ENCODE results near the gene KANSL1. TPM values are rescaled to one million over a fixed set of nuclear protein-coding genes. Genes with fewer than 3 reads are reported as not detected.
"Not testable (repeated sequence)": the region's sequence is repeated elsewhere in the genome, so short reads cannot be mapped to it uniquely, and the experiment has no call there.

Gene KANSL1
- total RNA-seq, 2 experiments from 2014 or later = 59.3 to 59.6 TPM

DNA sequence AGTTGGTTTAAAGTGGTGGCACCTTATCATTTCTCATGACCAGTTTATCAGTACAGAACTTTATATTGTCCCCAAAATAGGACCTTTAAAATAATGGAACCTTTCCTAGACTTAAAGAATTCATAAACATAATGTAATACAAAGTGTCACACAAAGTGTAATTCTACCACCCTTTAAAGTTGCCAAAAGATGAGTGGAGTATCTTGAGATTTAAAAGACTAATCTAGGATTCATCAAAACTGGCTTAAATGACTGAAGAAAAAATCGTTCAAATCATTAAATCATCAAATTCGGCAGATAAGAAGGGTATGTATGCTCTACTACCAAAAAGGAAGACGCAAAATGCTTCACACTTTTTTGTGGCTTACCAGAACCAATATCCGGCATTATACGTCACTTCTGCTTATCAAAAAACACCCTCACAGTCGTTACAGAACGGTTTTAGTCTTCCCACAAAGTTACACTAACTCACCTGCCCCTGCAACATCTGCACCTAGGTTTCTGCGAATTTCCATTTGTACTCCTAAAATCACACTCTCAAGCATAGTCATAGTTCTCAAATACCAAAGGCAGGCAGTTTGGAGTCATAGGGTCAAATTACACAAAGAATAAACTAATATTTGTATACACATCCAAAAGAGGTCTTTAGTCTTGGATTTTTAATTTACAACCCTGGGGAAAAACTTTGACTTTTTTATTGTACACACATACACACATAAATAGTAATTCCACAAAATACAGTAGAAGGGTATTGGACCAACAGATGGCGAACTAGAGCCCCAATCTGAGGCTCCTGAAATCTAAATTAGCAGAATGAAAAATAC is 1.4 kb upstream of the KANSL1 start:
- CTCF ChIA-PET = interaction anchor here (0.9 to 2.3 kb wide), 9 partner anchors 14 to 138 kb away, joined by 3 to 31 read pairs (median 5); no protein-coding TSS in a partner anchor
- POLR2A ChIA-PET = interaction anchor here (1.8 to 2.0 kb wide), 2 partner anchors 17 to 37 kb away, joined by 6 to 16 read pairs; no protein-coding TSS in a partner anchor

DNA sequence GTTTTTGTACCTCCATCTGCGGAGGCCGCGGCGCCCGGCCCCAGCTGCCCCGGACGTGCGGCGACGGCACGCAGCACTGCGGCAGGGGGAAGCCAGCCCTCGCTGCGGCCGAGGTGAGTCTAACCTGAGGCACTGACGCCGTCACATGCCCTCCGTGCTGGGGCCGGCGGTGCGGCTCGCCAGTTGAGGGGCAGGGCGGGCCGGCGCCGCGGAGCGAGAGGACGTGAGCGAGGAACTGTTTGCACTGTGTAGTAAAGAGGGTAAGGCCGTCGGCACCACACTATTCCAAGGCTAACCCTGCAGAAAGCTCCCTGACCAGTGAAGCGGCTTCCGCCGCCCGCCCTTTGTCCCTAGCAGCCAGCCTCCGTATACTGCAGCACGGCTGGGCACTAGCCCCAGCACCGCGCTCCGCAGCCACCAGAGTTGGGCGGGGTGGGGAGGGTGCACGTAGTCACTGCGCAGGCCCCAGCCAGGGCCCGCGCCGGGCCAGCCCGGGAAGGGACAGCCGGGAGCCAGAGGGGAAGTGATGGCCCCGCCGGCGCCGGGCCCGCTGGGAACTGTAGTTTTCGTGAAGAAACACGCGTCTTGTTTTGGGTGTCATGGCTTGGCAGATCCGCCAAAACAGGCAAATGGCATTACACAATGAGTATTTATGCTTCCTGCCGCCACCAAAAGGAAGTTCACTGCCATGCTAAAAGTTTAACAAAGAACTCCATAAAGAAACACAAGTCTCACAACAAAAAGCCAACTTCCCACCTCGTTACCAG is 580 bp upstream of the KANSL1 start:
- ChIA-PET POLR2A (interaction anchor here (0.9 to 2.0 kb wide), 7 partner anchors 14 to 142 kb away, joined by 4 to 16 read pairs (median 6); no protein-coding TSS in a partner anchor), CTCF (interaction anchor here (0.8 to 2.3 kb wide), 18 partner anchors 9 to 156 kb away, joined by 3 to 31 read pairs (median 5); no protein-coding TSS in a partner anchor)

DNA sequence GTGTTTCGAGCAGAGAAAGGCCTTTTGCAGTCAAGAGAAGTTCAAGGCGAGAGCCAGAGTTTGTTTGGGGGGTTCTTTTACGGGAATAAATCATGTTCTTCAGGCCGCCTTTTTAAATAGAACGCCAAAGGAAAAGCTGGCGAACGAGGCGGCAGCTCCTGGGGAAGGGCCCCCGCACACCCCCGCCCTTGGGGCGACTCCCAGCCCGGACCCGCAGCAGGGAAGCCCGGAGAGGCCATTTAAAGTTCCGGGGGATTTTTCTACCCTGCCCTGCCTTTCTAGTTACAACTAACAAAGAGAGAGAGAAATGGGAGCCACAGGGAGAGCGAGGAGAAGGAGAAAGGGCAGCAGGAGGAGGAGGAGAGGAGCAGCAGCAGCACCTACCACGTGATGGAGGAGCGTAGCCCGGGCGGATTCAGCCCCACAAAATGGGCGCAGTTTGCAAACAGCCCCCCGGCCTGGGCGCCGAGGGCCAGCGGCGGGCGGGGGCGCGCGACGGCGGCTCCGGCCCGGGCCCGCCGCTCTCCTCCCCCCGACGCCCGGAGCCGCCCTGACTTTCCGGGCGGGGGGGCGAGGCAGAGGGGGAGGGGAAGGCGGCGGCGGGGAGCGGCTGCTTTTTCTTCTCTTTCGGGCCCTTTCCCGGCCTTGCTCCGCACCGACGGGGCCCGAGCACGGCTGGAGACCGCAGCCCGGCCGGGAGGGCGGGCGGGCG is 634 bp downstream of the KANSL1 start:
- POLR2A ChIA-PET = interaction anchor here (0.5 to 2.0 kb wide), 17 partner anchors 13 to 262 kb away, joined by 3 to 16 read pairs (median 4); no protein-coding TSS in a partner anchor
- CTCF ChIA-PET = interaction anchor here (0.6 to 2.3 kb wide), 29 partner anchors 8 to 154 kb away, joined by 3 to 31 read pairs (median 4); no protein-coding TSS in a partner anchor

DNA sequence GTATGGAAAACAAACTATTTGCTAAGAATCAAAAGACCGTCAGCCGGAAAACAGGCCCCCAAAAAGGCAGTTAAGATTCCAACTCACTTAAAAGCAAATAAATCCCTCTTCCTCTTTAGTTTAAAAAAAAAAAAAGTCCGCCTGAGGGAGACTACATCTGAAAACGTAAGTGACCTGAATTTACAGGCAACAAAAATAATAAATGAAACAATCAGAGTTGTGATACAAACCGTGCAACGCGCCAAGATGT is 1.1 kb downstream of the KANSL1 start:
- ChIA-PET CTCF (interaction anchor here (1.4 to 2.3 kb wide), 3 partner anchors 13 to 87 kb away, joined by 3 to 31 read pairs (median 6); no protein-coding TSS in a partner anchor), POLR2A (interaction anchor here (0.5 to 0.6 kb wide), 2 partner anchors 31 to 88 kb away, joined by 3 read pairs; no protein-coding TSS in a partner anchor)

- CTCF ChIA-PET = interaction anchor here (1.4 to 2.3 kb wide), 3 partner anchors 12 to 86 kb away, joined by 3 to 31 read pairs (median 6); no protein-coding TSS in a partner anchor
Observed at GRCh38 chr17:46191322-46192188, 1.7 kb downstream of the KANSL1 start.

DNA sequence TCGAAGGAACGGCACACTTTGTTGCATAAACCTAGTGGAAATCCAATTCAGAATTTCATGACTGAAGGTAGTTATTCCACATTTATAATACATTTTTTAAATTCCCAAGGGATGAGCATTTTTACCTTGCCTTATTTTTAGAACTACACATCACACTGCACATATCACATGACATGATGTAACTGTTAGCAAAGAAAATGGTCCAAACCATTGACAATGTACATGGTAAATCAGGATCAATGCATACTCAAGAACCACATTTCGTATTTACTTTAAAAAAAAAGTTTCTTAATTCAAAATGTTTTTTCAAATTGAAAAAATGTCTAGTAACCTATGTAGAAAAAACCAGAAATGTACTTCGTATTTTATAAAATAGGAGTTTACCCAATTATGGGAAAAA is 2.5 kb downstream of the KANSL1 start:
- CTCF ChIA-PET = no interaction called here
- POLR2A ChIA-PET = no interaction called here

More at GRCh38 chr17:46191322-46192188, 1.7 kb downstream of the KANSL1 start:
- POLR2A ChIA-PET = interaction anchor here (0.5 to 0.6 kb wide), 3 partner anchors 30 to 89 kb away, joined by 3 read pairs; no protein-coding TSS in a partner anchor

DNA sequence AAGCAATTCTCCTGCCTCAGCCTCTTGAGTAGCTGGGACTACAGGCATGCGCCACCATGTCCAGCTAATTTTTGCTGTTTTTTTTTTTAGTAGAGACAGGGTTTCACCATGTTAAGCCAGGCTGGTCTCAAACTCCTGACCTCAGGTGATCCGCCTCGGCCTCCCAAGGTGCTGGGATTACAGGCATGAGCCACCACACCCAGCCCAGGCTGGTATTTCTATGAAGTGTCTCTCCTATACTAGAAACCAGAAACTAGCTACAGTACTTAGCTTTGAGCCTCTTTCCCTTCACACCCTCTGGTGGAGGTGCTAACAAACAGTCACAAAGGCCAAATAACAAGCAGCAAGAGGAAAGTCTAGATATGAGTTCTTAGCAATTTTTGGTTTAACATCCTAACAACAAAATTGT is 6.4 kb downstream of the KANSL1 start:
- CTCF ChIA-PET = interaction anchor here (0.6 to 3.4 kb wide), 16 partner anchors 10 to 1017 kb away, joined by 3 to 17 read pairs (median 4); no protein-coding TSS in a partner anchor
- POLR2A ChIA-PET = interaction anchor here (0.6 to 1.0 kb wide), 3 partner anchors 27 to 576 kb away, joined by 3 read pairs; no protein-coding TSS in a partner anchor

DNA sequence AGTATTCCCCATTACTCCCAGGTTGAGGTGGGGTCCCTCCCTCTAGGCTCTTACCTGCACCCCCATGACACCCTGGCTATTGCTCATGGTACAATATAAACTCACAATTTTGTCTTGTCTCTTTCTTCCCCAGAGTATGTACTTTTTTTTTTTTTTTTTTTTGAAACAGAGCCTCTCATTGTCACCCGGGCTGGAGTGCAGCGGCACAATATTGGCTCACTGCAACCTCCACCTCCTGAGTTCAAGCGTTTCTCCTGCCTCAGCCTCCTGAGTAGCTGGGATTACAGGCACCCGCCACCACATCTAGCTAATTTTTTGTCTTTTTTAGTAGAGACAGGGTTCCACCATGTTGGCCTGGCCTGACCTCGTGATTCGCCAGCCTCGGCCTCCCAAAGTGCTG is 8.5 kb downstream of the KANSL1 start:
- ChIA-PET POLR2A (no interaction called here), CTCF (interaction anchor here (0.9 to 1.5 kb wide), 3 partner anchors 8 to 140 kb away, joined by 4 read pairs; partner anchors contain the start of gene KANSL1)

GRCh38 chr17:46183383-46183782 is 9.8 kb downstream of the KANSL1 start:
- CTCF ChIA-PET = interaction anchor here (0.7 kb wide), 2 partner anchors 37 to 132 kb away, joined by 4 read pairs; no protein-coding TSS in a partner anchor
- POLR2A ChIA-PET = interaction anchor here (0.7 kb wide), 1 partner anchor 35 kb away, joined by 7 read pairs; no protein-coding TSS in a partner anchor

GRCh38 chr17:46182961-46183360 is 10.3 kb downstream of the KANSL1 start:
- ChIA-PET POLR2A (interaction anchor here (0.7 kb wide), 1 partner anchor 35 kb away, joined by 7 read pairs; no protein-coding TSS in a partner anchor), CTCF (interaction anchor here (0.7 kb wide), 2 partner anchors 37 to 132 kb away, joined by 4 read pairs; no protein-coding TSS in a partner anchor)

DNA sequence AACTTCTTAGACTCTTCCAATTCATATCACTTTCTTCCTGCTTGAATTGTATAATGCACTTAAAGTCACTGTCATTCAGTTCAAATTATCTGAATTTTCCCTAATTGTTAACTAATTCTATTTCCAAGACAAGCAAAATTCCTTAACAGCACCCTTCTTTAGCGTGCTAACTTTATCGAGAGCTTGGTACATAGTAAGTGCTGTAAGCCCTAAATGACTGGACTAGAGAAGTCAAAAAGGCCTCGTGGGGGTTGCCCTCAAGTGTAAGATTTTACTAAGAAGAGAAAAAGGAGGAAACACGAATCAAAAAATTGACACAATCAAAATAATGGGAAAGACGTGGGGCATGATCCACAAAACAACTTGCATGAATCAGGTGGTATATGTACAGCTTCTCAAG is 11.3 kb downstream of the KANSL1 start:
- CTCF ChIA-PET = interaction anchor here (0.6 kb wide), 1 partner anchor 11 kb away, joined by 3 read pairs; the partner anchor contains the start of gene KANSL1
- POLR2A ChIA-PET = no interaction called here

GRCh38 chr17:46181316-46181715 is 11.9 kb downstream of the KANSL1 start:
- POLR2A ChIA-PET = not testable (repeated sequence)
- CTCF ChIA-PET = interaction anchor here (0.7 to 4.7 kb wide), 3 partner anchors 12 to 36 kb away, joined by 3 to 31 read pairs (median 6); partner anchors contain the start of gene KANSL1

GRCh38 chr17:46180892-46181274 is 12.3 kb downstream of the KANSL1 start:
- CTCF ChIA-PET = interaction anchor here (0.7 to 4.7 kb wide), 3 partner anchors 12 to 35 kb away, joined by 3 to 31 read pairs (median 6); partner anchors contain the start of gene KANSL1
- POLR2A ChIA-PET = no interaction called here

- ChIA-PET CTCF (interaction anchor here (0.6 to 4.7 kb wide), 5 partner anchors 13 to 108 kb away, joined by 3 to 31 read pairs (median 4); partner anchors contain the start of gene KANSL1), POLR2A (interaction anchor here (1.4 kb wide), 1 partner anchor 23 kb away, joined by 3 read pairs; no protein-coding TSS in a partner anchor)
Observed at GRCh38 chr17:46180185-46180891, 12.9 kb downstream of the KANSL1 start.

GRCh38 chr17:46179375-46179999 is 13.7 kb downstream of the KANSL1 start:
- POLR2A ChIA-PET = interaction anchor here (0.8 to 1.4 kb wide), 2 partner anchors 14 to 22 kb away, joined by 3 to 4 read pairs; partner anchors contain the start of gene KANSL1
- CTCF ChIA-PET = interaction anchor here (1.6 to 4.7 kb wide), 2 partner anchors 14 to 19 kb away, joined by 4 to 31 read pairs; partner anchors contain the start of gene KANSL1
